K562 (cell line): ENCODE results near the gene CUX1. TPM values are rescaled to one million over a fixed set of nuclear protein-coding genes. Genes with fewer than 3 reads are reported as not detected.

Source experiments
- ATAC-seq: fragments of 200-7000 bp; cut with Tn5 transposase; 3 replicates; pipeline ENCODE4 v1.9.1; 2020; ENCODE audit warnings: moderate library complexity
- BruUV-seq: library from RNA; stranded (reverse); fragments of 400-500 nt; replicated peaks from 2 replicates; lab custom pipeline; 2021; lab: Mats Ljungman, UMichigan
- CTCF ChIA-PET: fragments of 300-600 bp; formaldehyde crosslinking; extraction: SDS; loops from one replicate; lab custom pipeline; 2021; ENCODE audit warnings: low intra/inter-chr PET ratio; lab: Yijun Ruan, JAX
- POLR2A ChIA-PET: fragments of 300-600, 350-650 bp; sonication (Branson Sonifier 250); formaldehyde crosslinking; extraction: SDS; loops from one replicate; lab custom pipeline; 2021; ENCODE audit warnings: antibody characterized with exemption, inconsistent platforms; lab: Yijun Ruan, JAX
- DNase-seq, 4 experiments: peaks; one replicate each; pipeline versions ENCODE4 v3.0.0 to v3.0.0-alpha.2; 2011 to 2018; ENCODE audit warnings: low spot score in 3 of 4, mixed read lengths in 3 of 4; ENCODE audit errors: extremely low read depth in 1 of 4
- FAIRE-seq: peaks from 2 replicates; lab custom pipeline; 2011; peaks lifted over from hg19 to GRCh38; lab: Jason Lieb, UNC
- H2AFZ ChIP-seq: 2 replicates; pipeline ENCODE4 v1.6.0; 2011; ENCODE audit warnings: low read depth, low read length, control low read depth, inconsistent platforms
- H3K27ac ChIP-seq: fragments of 200-600 bp; 3 replicates; pipeline ENCODE4 v1.8.0; 2011; ENCODE audit warnings: low read depth, mild to moderate bottlenecking, control low read depth, inconsistent platforms, low read length, moderate library complexity, mixed read lengths; ENCODE audit errors: extremely low read depth
- H3K27me3 ChIP-seq, 2 experiments: fragments of 300-600 bp in 1 of 2; 2 replicates in 1 of 2; 3 replicates in 1 of 2; pipeline versions ENCODE4 v1.6.0 to v1.8.0; 2011; ENCODE audit warnings: inconsistent platforms in 2 of 2, low read length in 2 of 2, mild to moderate bottlenecking in 1 of 2, mixed read lengths in 1 of 2, moderate library complexity in 1 of 2; ENCODE audit not compliant: control insufficient read depth in 2 of 2, insufficient read depth in 2 of 2
- H3K36me3 ChIP-seq: fragments of 300-600 bp; 3 replicates; pipeline ENCODE4 v1.8.0; 2011; ENCODE audit warnings: mild to moderate bottlenecking, low read length, inconsistent platforms; ENCODE audit not compliant: control insufficient read depth, insufficient read depth
- H3K4me1 ChIP-seq, 2 experiments: fragments of 200-600 bp in 1 of 2; replicated peaks in 1 of 2; 2 replicates in 1 of 2; 3 replicates in 1 of 2; pipeline versions ENCODE4 v1.5.1 to v1.8.0; 2011; ENCODE audit warnings: inconsistent platforms in 2 of 2, low read length in 2 of 2, mild to moderate bottlenecking in 1 of 2, mixed read lengths in 1 of 2, moderate library complexity in 1 of 2; ENCODE audit not compliant: control insufficient read depth in 2 of 2, insufficient read depth in 2 of 2
- H3K4me2 ChIP-seq: 2 replicates; pipeline ENCODE4 v1.6.1; 2011; ENCODE audit warnings: low read length, control low read depth, inconsistent platforms, mixed read lengths; ENCODE audit not compliant: insufficient read depth
- H3K4me3 ChIP-seq: fragments of 200-600 bp; sonication (generic), shearing (Covaris generic); 2 replicates; pipeline ENCODE4 v1.5.1; 2016; ENCODE audit warnings: control low read depth, inconsistent platforms
- H3K79me2 ChIP-seq: fragments of 200-600 bp; 3 replicates; pipeline ENCODE4 v1.8.0; 2011; ENCODE audit warnings: low read length, inconsistent platforms; ENCODE audit not compliant: control insufficient read depth, insufficient read depth
- H3K9ac ChIP-seq, 2 experiments: 2 replicates each; pipeline versions ENCODE4 v1.6.0 to v1.6.1; 2011; ENCODE audit warnings: low read depth in 2 of 2, low read length in 2 of 2, control low read depth in 1 of 2, inconsistent platforms in 1 of 2, mild to moderate bottlenecking in 1 of 2, mixed read lengths in 1 of 2; ENCODE audit not compliant: insufficient read depth in 1 of 2
- H3K9me1 ChIP-seq: one replicate; pipeline ENCODE4 v1.6.0; 2011; ENCODE audit warnings: inconsistent platforms, mild to moderate bottlenecking, low read length, moderate library complexity; ENCODE audit not compliant: control insufficient read depth, insufficient read depth
- H3K9me3 ChIP-seq: replicated peaks from 2 replicates; pipeline ENCODE4 v1.5.1; 2011; ENCODE audit warnings: low read depth, low read length, inconsistent platforms; ENCODE audit not compliant: control insufficient read depth, insufficient read depth
- H4K20me1 ChIP-seq: replicated peaks from 2 replicates; pipeline ENCODE4 v1.6.1; 2011; ENCODE audit warnings: low read length, inconsistent platforms, mixed read lengths; ENCODE audit not compliant: control insufficient read depth, insufficient read depth
- GTF2F1 ChIP-seq: IDR thresholded peaks from 2 replicates; pipeline ENCODE4 v1.6.1; 2011; ENCODE audit warnings: low read depth, low read length, improper control_type of control experiment
- HDAC8 ChIP-seq: fragments of 450-650 bp; IDR thresholded peaks from 2 replicates; pipeline ENCODE4 v1.6.1; 2016; ENCODE audit warnings: mild to moderate bottlenecking, missing genetic modification characterization, moderate library complexity, missing compliant biosample characterization
- KDM5B ChIP-seq: fragments of 200-600 bp; sonication (generic); IDR thresholded peaks from 2 replicates; pipeline ENCODE4 v1.6.1; 2012; ENCODE audit warnings: low read depth, mild to moderate bottlenecking, moderate library complexity, low read length, control low read depth, inconsistent platforms; ENCODE audit not compliant: insufficient replicate concordance
- SIX5 ChIP-seq, 2 experiments: IDR thresholded peaks; 2 replicates each; pipeline ENCODE4 v1.6.1; 2011; ENCODE audit warnings: low read length in 2 of 2, borderline replicate concordance in 1 of 2, low read depth in 1 of 2, mild to moderate bottlenecking in 1 of 2, moderate library complexity in 1 of 2; ENCODE audit not compliant: insufficient read depth in 1 of 2
- SLC30A9 ChIP-seq: fragments of 250-450 bp; sonication (Bioruptor Pico); IDR thresholded peaks from 2 replicates; pipeline ENCODE4 v1.8.0; 2022; ENCODE audit warnings: mild to moderate bottlenecking, moderate library complexity
- TCF7 ChIP-seq: sonication (generic); IDR thresholded peaks from 2 replicates; pipeline ENCODE4 v1.6.1; 2016; ENCODE audit warnings: antibody characterized with exemption, borderline replicate concordance
- ZBTB7A ChIP-seq: IDR thresholded peaks from 2 replicates; pipeline ENCODE4 v1.6.1; 2011; ENCODE audit warnings: low read depth, mild to moderate bottlenecking, low read length, moderate library complexity, borderline replicate concordance; ENCODE audit not compliant: control insufficient read depth
- ZNF263 ChIP-seq: sonication (generic); formaldehyde crosslinking; IDR thresholded peaks from 2 replicates; pipeline ENCODE4 v1.8.0; 2022; ENCODE audit warnings: mild to moderate bottlenecking, missing genetic modification reagents, borderline replicate concordance
- whole genome bisulfite sequencing: fragments of 100-300 bp; shearing (Covaris generic); methylation state at CpG from one replicate; pipeline ENCODE4 v1.1.6; 2016; ENCODE audit warnings: low coverage, mixed read lengths; ENCODE audit not compliant: insufficient coverage; ENCODE audit errors: missing lambda C conversion rate; 5-methylcytosine and 5-hydroxymethylcytosine counted together
- in situ Hi-C: fragments of 300-500 bp; cut with MboI; formaldehyde crosslinking; loops from 4 replicates; pipeline ENCODE4 v1.15.0; 2018; ENCODE audit warnings: inconsistent platforms, mixed read lengths
- intact Hi-C: fragments of 100-400 bp; cut with micrococcal nuclease; formaldehyde crosslinking; loops from 2 replicates; pipeline ENCODE4 v1.14.2; 2022
- polyA plus RNA-seq, 8 experiments: library from polyadenylated mRNA; depleted of rRNA in 4 of 8; stranded (reverse) in 5 of 8; unstranded in 3 of 8; fragments of >200 nt; fragmentation: Nextera tagmentation in 2 of 8; fragmentation: Illumina TruSeq in 1 of 8; extraction: Ambion mirVana in 2 of 8; extraction: Trizol in 1 of 8; gene quantifications; 2 replicates each; pipeline versions ENCODE4 v1.2.1 to v1.2.3, GENCODE V29; 2011 to 2014; ENCODE audit warnings: inconsistent platforms in 1 of 8, missing spikeins in 1 of 8
- total RNA-seq, 7 experiments: library from RNA; depleted of rRNA in 6 of 7; stranded (reverse); fragments of >200 nt in 6 of 7; fragmentation: Illumina TruSeq in 2 of 7; extraction: Trizol in 2 of 7; gene quantifications; 2 replicates each; pipeline versions ENCODE4 v1.2.1 to v1.2.3, GENCODE V29; 2011 to 2021; ENCODE audit warnings: low replicate concordance in 1 of 7
- TF ChIP-seq, protein P1 (sequence below): sonication (generic); formaldehyde crosslinking; IDR thresholded peaks from 2 replicates; pipeline ENCODE4 v1.8.1; 2022; ENCODE audit warnings: missing genetic modification reagents
- TF ChIP-seq, protein P2 (sequence below): fragments of 450-650 bp; IDR thresholded peaks from 2 replicates; pipeline ENCODE4 v1.6.1; 2016; ENCODE audit warnings: low read depth, mild to moderate bottlenecking, moderate library complexity
- TF ChIP-seq, protein P3 (sequence below): fragments of 150-350 bp; IDR thresholded peaks from 2 replicates; pipeline ENCODE4 v1.6.1; 2014; ENCODE audit warnings: low read depth, mild to moderate bottlenecking, low read length, borderline replicate concordance

Gene CUX1
- total and polyA plus RNA-seq, 9 of the 15 experiments (the other 6 are each of a cell fraction or from before 2014, with no cell fraction given), result 3.6 to 55.3 (median 25.2) TPM

DNA sequence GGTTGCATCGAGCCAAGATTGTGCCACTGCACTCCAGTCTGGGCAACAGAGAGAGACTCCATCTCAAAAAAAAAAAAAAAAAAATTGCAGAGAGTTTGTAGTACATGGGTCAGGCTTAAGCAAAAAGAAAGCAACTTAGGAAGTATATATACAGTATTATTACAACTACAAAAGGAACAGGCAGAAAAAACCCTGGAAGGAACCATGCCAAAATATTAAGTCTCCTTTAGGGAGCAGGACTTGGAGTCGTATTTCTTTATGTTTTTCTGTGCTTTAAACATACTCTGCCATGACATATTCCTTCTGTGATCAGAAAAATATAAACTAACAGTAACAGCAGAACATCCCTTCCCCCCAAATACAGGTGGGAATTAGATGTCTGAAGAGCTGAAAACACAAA, 144.4 kb downstream of the CUX1 start:
- Histone ChIP-seq H4K20me1 (peaks cover 10% of the 10 kb centered on the region; the same call in 1 of the 2 replicates), H3K27ac (no peak overlapping the region), H3K9me1 (peaks cover 3% of the 10 kb centered on the region), H3K9ac (no peak overlapping the region), H3K9me3 (no peaks in the 10 kb centered on the region), H3K4me2 (no peak overlapping the region), H3K4me1 (peaks cover 0 to 4% of the 10 kb centered on the region in 2 experiments; a peak in 2 of 5 replicates), H3K4me3 (no peak overlapping the region), H3K79me2 (peaks cover 36% of the 10 kb centered on the region; the same call in 2 of the 3 replicates), H2AFZ (no peak overlapping the region), H3K36me3 (0 out of 3 replicates have a peak, but pooled peaks cover 5% of the 10 kb centered on the region), H3K27me3 (no peaks in the 10 kb centered on the region)
- FAIRE-seq (no peak), DNase-seq (no peak), ATAC-seq (no peak)
- TF ChIP-seq, protein P1, sequence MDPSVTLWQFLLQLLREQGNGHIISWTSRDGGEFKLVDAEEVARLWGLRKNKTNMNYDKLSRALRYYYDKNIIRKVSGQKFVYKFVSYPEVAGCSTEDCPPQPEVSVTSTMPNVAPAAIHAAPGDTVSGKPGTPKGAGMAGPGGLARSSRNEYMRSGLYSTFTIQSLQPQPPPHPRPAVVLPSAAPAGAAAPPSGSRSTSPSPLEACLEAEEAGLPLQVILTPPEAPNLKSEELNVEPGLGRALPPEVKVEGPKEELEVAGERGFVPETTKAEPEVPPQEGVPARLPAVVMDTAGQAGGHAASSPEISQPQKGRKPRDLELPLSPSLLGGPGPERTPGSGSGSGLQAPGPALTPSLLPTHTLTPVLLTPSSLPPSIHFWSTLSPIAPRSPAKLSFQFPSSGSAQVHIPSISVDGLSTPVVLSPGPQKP, result no peak
- TF ChIP-seq KDM5B (no peak), SLC30A9 (no peak), ZNF263 (CRISPR knock-in tag) (no peak), ZBTB7A (no peak), SIX5 (IDR thresholded peaks at IDR 0.05; ENCODE audit: borderline replicate concordance in 1 of 2, insufficient read depth in 1 of 2, low read depth in 1 of 2, low read length in 2 of 2) (no peak), TCF7 (no peak), HDAC8 (tag) (no peak), GTF2F1 (no peak)
- TF ChIP-seq, protein P2, sequence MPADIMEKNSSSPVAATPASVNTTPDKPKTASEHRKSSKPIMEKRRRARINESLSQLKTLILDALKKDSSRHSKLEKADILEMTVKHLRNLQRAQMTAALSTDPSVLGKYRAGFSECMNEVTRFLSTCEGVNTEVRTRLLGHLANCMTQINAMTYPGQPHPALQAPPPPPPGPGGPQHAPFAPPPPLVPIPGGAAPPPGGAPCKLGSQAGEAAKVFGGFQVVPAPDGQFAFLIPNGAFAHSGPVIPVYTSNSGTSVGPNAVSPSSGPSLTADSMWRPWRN, result no peak
- TF ChIP-seq, protein P3, sequence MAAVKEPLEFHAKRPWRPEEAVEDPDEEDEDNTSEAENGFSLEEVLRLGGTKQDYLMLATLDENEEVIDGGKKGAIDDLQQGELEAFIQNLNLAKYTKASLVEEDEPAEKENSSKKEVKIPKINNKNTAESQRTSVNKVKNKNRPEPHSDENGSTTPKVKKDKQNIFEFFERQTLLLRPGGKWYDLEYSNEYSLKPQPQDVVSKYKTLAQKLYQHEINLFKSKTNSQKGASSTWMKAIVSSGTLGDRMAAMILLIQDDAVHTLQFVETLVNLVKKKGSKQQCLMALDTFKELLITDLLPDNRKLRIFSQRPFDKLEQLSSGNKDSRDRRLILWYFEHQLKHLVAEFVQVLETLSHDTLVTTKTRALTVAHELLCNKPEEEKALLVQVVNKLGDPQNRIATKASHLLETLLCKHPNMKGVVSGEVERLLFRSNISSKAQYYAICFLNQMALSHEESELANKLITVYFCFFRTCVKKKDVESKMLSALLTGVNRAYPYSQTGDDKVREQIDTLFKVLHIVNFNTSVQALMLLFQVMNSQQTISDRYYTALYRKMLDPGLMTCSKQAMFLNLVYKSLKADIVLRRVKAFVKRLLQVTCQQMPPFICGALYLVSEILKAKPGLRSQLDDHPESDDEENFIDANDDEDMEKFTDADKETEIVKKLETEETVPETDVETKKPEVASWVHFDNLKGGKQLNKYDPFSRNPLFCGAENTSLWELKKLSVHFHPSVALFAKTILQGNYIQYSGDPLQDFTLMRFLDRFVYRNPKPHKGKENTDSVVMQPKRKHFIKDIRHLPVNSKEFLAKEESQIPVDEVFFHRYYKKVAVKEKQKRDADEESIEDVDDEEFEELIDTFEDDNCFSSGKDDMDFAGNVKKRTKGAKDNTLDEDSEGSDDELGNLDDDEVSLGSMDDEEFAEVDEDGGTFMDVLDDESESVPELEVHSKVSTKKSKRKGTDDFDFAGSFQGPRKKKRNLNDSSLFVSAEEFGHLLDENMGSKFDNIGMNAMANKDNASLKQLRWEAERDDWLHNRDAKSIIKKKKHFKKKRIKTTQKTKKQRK, result no peak
- WGBS, result 56% methylated on average over 2 of the region's 2 CpGs
- intact Hi-C loops, result no loop called here
- POLR2A ChIA-PET, result interaction anchor here (0.5 kb wide), 1 partner anchor 351 kb away, joined by 3 read pairs; no protein-coding TSS in a partner anchor
- in situ Hi-C loops, result no loop called here
- CTCF ChIA-PET, result no interaction called here
- no TSS peak for BruUV-seq
